Cardiac atrium fibroblast (primary cell): ENCODE data around the gene WDFY1. TPM values are rescaled to one million over a fixed set of nuclear protein-coding genes. Genes with fewer than 3 reads are reported as not detected.

Source experiments
- total RNA-seq: library from RNA; depleted of rRNA; stranded (reverse); fragments of >200 nt; gene quantifications from 2 replicates; pipeline ENCODE4 v1.2.3, GENCODE V29; 2015

The WDFY1 gene
- 46.8 and 61.2 TPM in 2 replicates for total RNA-seq

GRCh38 chr2:223944703-223945531 is at the start of gene WDFY1:
Gene WDFY1 (minus strand): TSS chr2:223945335. CDS start chr2:223945284, 51 bp downstream.

GRCh38 chr2:223957092-223957851 is 12.1 kb upstream of the WDFY1 start, which contains the start of gene MRPL44:
Gene MRPL44 (plus strand): TSS chr2:223957463. CDS start chr2:223957473, 10 bp downstream.

GRCh38 chr2:223837287-223838061 is 107.7 kb downstream of the WDFY1 start, which contains the start of gene AP1S3:
Gene AP1S3 (minus strand): TSS chr2:223837582. CDS start chr2:223837450, 132 bp downstream.

Other genes starting within 250 kb of the WDFY1 start
- gene AP1S3, start 107.8 kb downstream of the WDFY1 start, total RNA-seq = 2.0 and 10.4 TPM in 2 replicates
- 27.4 and 31.1 TPM in 2 replicates for gene MRPL44, start 12.1 kb upstream of the WDFY1 start, total RNA-seq
- 113 and 177 TPM in 2 replicates for gene SERPINE2, start 94.0 kb upstream of the WDFY1 start, total RNA-seq